ENCODE results near the gene BICC1. TPM values are rescaled to one million over a fixed set of nuclear protein-coding genes. Genes with fewer than 3 reads are reported as not detected.

BICC1 gene
- total RNA-seq, 2 donors from 2014 or later = 0.27 to 0.40 TPM

GRCh38 chr10:58840840-58841435, 328.3 kb downstream of the BICC1 start:
- WGBS, 2 experiments (ENCODE audit: insufficient coverage in 1 of 2, insufficient read length in 1 of 2) = 92% methylated on average over 1 of the region's 1 CpG; no CpG with 5 or more reads in 1 of the 2 experiments
- H3K4me1 ChIP-seq (ENCODE audit: control insufficient read depth, insufficient read depth, low read length) = no peaks in the 10 kb centered on the region
- no peak for DNase-seq
- H3K4me1 Mint-ChIP-seq = peaks cover 10% of the 10 kb centered on the region
- H3K27ac Mint-ChIP-seq = no peak overlapping the region
- no peak overlapping the region for H3K4me3 ChIP-seq (ENCODE audit: low read length)
- no peaks in the 10 kb centered on the region for H3K36me3 Mint-ChIP-seq (ENCODE audit: low read depth)
- H3K4me3 Mint-ChIP-seq = no peak overlapping the region
- TF ChIP-seq CTCF (conservative IDR thresholded peaks at IDR 0.05) = no peak
- no peak overlapping the region for H3K9ac ChIP-seq (ENCODE audit: extremely low read depth, low read length, poor library complexity, severe bottlenecking)
- no peak overlapping the region for H3K27ac ChIP-seq (ENCODE audit: low read depth, low read length)
- no peaks in the 10 kb centered on the region for H3K9me3 ChIP-seq (ENCODE audit: control insufficient read depth, low read length)
- H3K27me3 Mint-ChIP-seq (ENCODE audit: insufficient read depth) = peaks cover 3% of the 10 kb centered on the region
- no peaks in the 10 kb centered on the region for H3K27me3 ChIP-seq (ENCODE audit: control insufficient read depth, insufficient read depth, low read length, poor library complexity, severe bottlenecking)
- H3K9me3 Mint-ChIP-seq = no peaks in the 10 kb centered on the region
- H3K36me3 ChIP-seq (ENCODE audit: control insufficient read depth, insufficient read depth, low read length) = no peaks in the 10 kb centered on the region

GRCh38 chr10:58842860-58843376, 330.2 kb downstream of the BICC1 start:
- no peak overlapping the region for H3K4me3 ChIP-seq (ENCODE audit: low read length)
- no peaks in the 10 kb centered on the region for H3K4me1 ChIP-seq (ENCODE audit: control insufficient read depth, insufficient read depth, low read length)
- Mint-ChIP-seq H3K4me3 (no peak overlapping the region), H3K36me3 (ENCODE audit: low read depth) (no peaks in the 10 kb centered on the region), H3K27ac (no peak overlapping the region), H3K4me1 (peaks cover 10% of the 10 kb centered on the region), H3K9me3 (no peaks in the 10 kb centered on the region), H3K27me3 (ENCODE audit: insufficient read depth) (peaks cover 3% of the 10 kb centered on the region)
- H3K9ac ChIP-seq (ENCODE audit: extremely low read depth, low read length, poor library complexity, severe bottlenecking) = no peak overlapping the region
- no peak for TF ChIP-seq CTCF (conservative IDR thresholded peaks at IDR 0.05)
- no peak overlapping the region for H3K27ac ChIP-seq (ENCODE audit: low read depth, low read length)
- WGBS, 2 experiments (ENCODE audit: insufficient coverage in 1 of 2, insufficient read length in 1 of 2) = 97 to 100% methylated on average over 3 to 4 of the region's 4 CpGs
- H3K36me3 ChIP-seq (ENCODE audit: control insufficient read depth, insufficient read depth, low read length) = no peaks in the 10 kb centered on the region
- no peaks in the 10 kb centered on the region for H3K27me3 ChIP-seq (ENCODE audit: control insufficient read depth, insufficient read depth, low read length, poor library complexity, severe bottlenecking)
- no peaks in the 10 kb centered on the region for H3K9me3 ChIP-seq (ENCODE audit: control insufficient read depth, low read length)
- no peak for DNase-seq

GRCh38 chr10:58843760-58844159, 331.1 kb downstream of the BICC1 start:
- Mint-ChIP-seq H3K4me1 (peaks cover 10% of the 10 kb centered on the region), H3K4me3 (no peak overlapping the region), H3K36me3 (ENCODE audit: low read depth) (no peaks in the 10 kb centered on the region), H3K9me3 (no peaks in the 10 kb centered on the region), H3K27me3 (ENCODE audit: insufficient read depth) (peaks cover 3% of the 10 kb centered on the region), H3K27ac (no peak overlapping the region)
- Histone ChIP-seq H3K27ac (ENCODE audit: low read depth, low read length) (no peak overlapping the region), H3K4me3 (ENCODE audit: low read length) (no peak overlapping the region), H3K4me1 (ENCODE audit: control insufficient read depth, insufficient read depth, low read length) (no peaks in the 10 kb centered on the region), H3K9me3 (ENCODE audit: control insufficient read depth, low read length) (no peaks in the 10 kb centered on the region), H3K27me3 (ENCODE audit: control insufficient read depth, insufficient read depth, low read length, poor library complexity, severe bottlenecking) (no peaks in the 10 kb centered on the region), H3K36me3 (ENCODE audit: control insufficient read depth, insufficient read depth, low read length) (no peaks in the 10 kb centered on the region), H3K9ac (ENCODE audit: extremely low read depth, low read length, poor library complexity, severe bottlenecking) (no peak overlapping the region)
- no peak for TF ChIP-seq CTCF (conservative IDR thresholded peaks at IDR 0.05)
- 77 to 85% methylated on average over 2 to 4 of the region's 4 CpGs for WGBS, 2 experiments (ENCODE audit: insufficient coverage in 1 of 2, insufficient read length in 1 of 2)
- no peak for DNase-seq

Data from endodermal cell (in vitro differentiated cells).